K562 (cell line): Measurements from ENCODE around the gene PRELID2. TPM values are rescaled to one million over a fixed set of nuclear protein-coding genes. Genes with fewer than 3 reads are reported as not detected.

Source experiments
- BDP1 ChIP-seq: IDR thresholded peaks from 3 replicates; pipeline ENCODE4 v1.6.1; 2011; ENCODE audit not compliant: insufficient read length, insufficient read depth
- CHD4 ChIP-seq: fragments of 200-600 bp; sonication (generic); IDR thresholded peaks from 3 replicates; pipeline ENCODE4 v1.6.1; 2012; ENCODE audit warnings: low read depth, mild to moderate bottlenecking, mixed read lengths, low read length, inconsistent platforms; ENCODE audit not compliant: insufficient read depth, insufficient replicate concordance, poor library complexity, severe bottlenecking
- DLX4 ChIP-seq: fragments of 250-450 bp; sonication (Bioruptor Pico); IDR thresholded peaks from 2 replicates; pipeline ENCODE4 v1.6.1; 2021; ENCODE audit warnings: mild to moderate bottlenecking
- GABPB1 ChIP-seq: sonication (generic); formaldehyde crosslinking; IDR thresholded peaks from 2 replicates; pipeline ENCODE4 v1.8.0; 2022; ENCODE audit warnings: mild to moderate bottlenecking, missing genetic modification reagents
- HMGXB4 ChIP-seq: sonication (generic); formaldehyde crosslinking; IDR thresholded peaks from 2 replicates; pipeline ENCODE4 v1.8.1; 2023; ENCODE audit warnings: mild to moderate bottlenecking, missing genetic modification reagents
- NBN ChIP-seq: fragments of 450-650 bp; IDR thresholded peaks from 2 replicates; pipeline ENCODE4 v1.6.1; 2016; ENCODE audit warnings: low read depth, mild to moderate bottlenecking
- NCOA6 ChIP-seq: fragments of 450-650 bp; IDR thresholded peaks from 2 replicates; pipeline ENCODE4 v1.6.1; 2017; ENCODE audit warnings: mild to moderate bottlenecking
- NFIC ChIP-seq: fragments of 450-650 bp; IDR thresholded peaks from 2 replicates; pipeline ENCODE4 v1.6.1; 2017; ENCODE audit warnings: mild to moderate bottlenecking, inconsistent platforms
- NR0B1 ChIP-seq: fragments of 450-650 bp; IDR thresholded peaks from one replicate; pipeline ENCODE4 v1.6.1; 2018; ENCODE audit warnings: mild to moderate bottlenecking, moderate library complexity; ENCODE audit not compliant: partially characterized antibody
- POLR2A ChIP-seq: fragments of 450-650 bp; conservative IDR thresholded peaks from 2 replicates; pipeline ENCODE4 v1.6.1; 2016
- PRDM10 ChIP-seq: fragments of 450-650 bp; IDR thresholded peaks from 2 replicates; pipeline ENCODE4 v1.6.1; 2018; ENCODE audit not compliant: partially characterized antibody
- ZC3H8 ChIP-seq: fragments of 450-650 bp; IDR thresholded peaks from 2 replicates; pipeline ENCODE4 v1.6.1; 2017
- ZFP1 ChIP-seq: fragments of 450-650 bp; formaldehyde crosslinking; IDR thresholded peaks from 2 replicates; pipeline ENCODE4 v1.4.0; 2020; ENCODE audit warnings: mild to moderate bottlenecking, mixed read lengths
- ZNF253 ChIP-seq: fragments of 250-450 bp; sonication (Bioruptor Pico); conservative IDR thresholded peaks from 2 replicates; pipeline ENCODE4 v1.6.1; 2021; ENCODE audit warnings: mild to moderate bottlenecking
- ZNF274 ChIP-seq: IDR thresholded peaks from 2 replicates; pipeline ENCODE4 v1.6.1; 2011; ENCODE audit warnings: low read depth, mild to moderate bottlenecking, low read length, moderate library complexity, borderline replicate concordance
- ZNF398 ChIP-seq: fragments of 250-450 bp; sonication (Bioruptor Pico); IDR thresholded peaks from 2 replicates; pipeline ENCODE4 v1.8.0; 2021; ENCODE audit warnings: moderate library complexity, mild to moderate bottlenecking, inconsistent platforms
- ZNF445 ChIP-seq: fragments of 250-450 bp; sonication (Bioruptor Pico); IDR thresholded peaks from 2 replicates; pipeline ENCODE4 v1.4.0; 2020; ENCODE audit warnings: low read depth, mild to moderate bottlenecking, moderate library complexity
- ZNF589 ChIP-seq: fragments of 200-800 bp; sonication (Bioruptor generic); IDR thresholded peaks from 2 replicates; pipeline ENCODE4 v1.6.1; 2016; ENCODE audit warnings: low read depth, missing genetic modification characterization, missing compliant biosample characterization
- polyA plus RNA-seq, 8 experiments: library from polyadenylated mRNA; depleted of rRNA in 4 of 8; stranded (reverse) in 5 of 8; unstranded in 3 of 8; fragments of >200 nt; fragmentation: Nextera tagmentation in 2 of 8; fragmentation: Illumina TruSeq in 1 of 8; extraction: Ambion mirVana in 2 of 8; extraction: Trizol in 1 of 8; gene quantifications; 2 replicates each; pipeline versions ENCODE4 v1.2.1 to v1.2.3, GENCODE V29; 2011 to 2014; ENCODE audit warnings: inconsistent platforms in 1 of 8, missing spikeins in 1 of 8
- total RNA-seq, 7 experiments: library from RNA; depleted of rRNA in 6 of 7; stranded (reverse); fragments of >200 nt in 6 of 7; fragmentation: Illumina TruSeq in 2 of 7; extraction: Trizol in 2 of 7; gene quantifications; 2 replicates each; pipeline versions ENCODE4 v1.2.1 to v1.2.3, GENCODE V29; 2011 to 2021; ENCODE audit warnings: low replicate concordance in 1 of 7

PRELID2 gene
- total and polyA plus RNA-seq, 9 of the 15 experiments (the other 6 are each of a cell fraction or from before 2014, with no cell fraction given), result 6.4 to 68.2 (median 28.8) TPM

GRCh38 chr5:145834917-145835847 lies at the start of gene PRELID2 (continued):
- TF ChIP-seq PRDM10 (peak; percentile 53), NCOA6 (no peak), NBN (no peak), DLX4 (CRISPR knock-in tag) (no peak), ZNF398 (no peak), ZNF274 (no peak), ZC3H8 (no peak), NFIC (0 out of 2 replicates have a peak, but pooled peaks have one; percentile 61), GABPB1 (CRISPR knock-in tag) (peak; percentile 52), CHD4 (no peak), HMGXB4 (no peak), NR0B1 (no peak), ZNF253 (CRISPR knock-in tag) (no peak), ZNF445 (CRISPR knock-in tag) (no peak), BDP1 (no peak), ZFP1 (CRISPR knock-in tag) (no peak), ZNF589 (0 out of 2 replicates have a peak, but pooled peaks have one; percentile 61), POLR2A (peak; percentile 84)
